H9 (cell line): ENCODE data around the gene ZNF236. TPM values are rescaled to one million over a fixed set of nuclear protein-coding genes. Genes with fewer than 3 reads are reported as not detected.

Source experiments
- DNase-seq: peaks from one replicate; pipeline ENCODE4 v3.0.0-alpha.2; 2017
- H2AFZ ChIP-seq: one replicate; pipeline ENCODE4 v1.6.1; 2013; ENCODE audit warnings: mild to moderate bottlenecking, low read length, control low read depth, moderate library complexity
- H2AK5ac ChIP-seq: 2 replicates; pipeline ENCODE4 v1.6.1; 2013; ENCODE audit warnings: low read length, control low read depth, mixed read lengths; ENCODE audit not compliant: insufficient read length
- H2BK120ac ChIP-seq: one replicate; pipeline ENCODE4 v1.6.1; 2013; ENCODE audit warnings: low read depth, mild to moderate bottlenecking, low read length, control low read depth, inconsistent platforms; ENCODE audit not compliant: poor library complexity, severe bottlenecking
- H2BK12ac ChIP-seq: 2 replicates; pipeline ENCODE4 v1.6.1; 2013; ENCODE audit warnings: low read length, control low read depth, mixed read lengths, low read depth; ENCODE audit not compliant: insufficient read length
- H2BK15ac ChIP-seq: 2 replicates; pipeline ENCODE4 v1.6.1; 2013; ENCODE audit warnings: low read depth, low read length, control low read depth
- H2BK20ac ChIP-seq: one replicate; pipeline ENCODE4 v1.6.1; 2013; ENCODE audit warnings: low read depth, mild to moderate bottlenecking, low read length, control low read depth, inconsistent platforms; ENCODE audit not compliant: poor library complexity, severe bottlenecking
- H2BK5ac ChIP-seq: 2 replicates; pipeline ENCODE4 v1.6.1; 2013; ENCODE audit warnings: low read length, control low read depth, mixed read lengths; ENCODE audit not compliant: insufficient read length
- H3K14ac ChIP-seq: 2 replicates; pipeline ENCODE4 v1.6.1; 2013; ENCODE audit warnings: low read length, control low read depth; ENCODE audit not compliant: insufficient read depth
- H3K18ac ChIP-seq: 2 replicates; pipeline ENCODE4 v1.6.1; 2013; ENCODE audit warnings: low read depth, mild to moderate bottlenecking, mixed read lengths, low read length, control low read depth; ENCODE audit not compliant: insufficient read length
- H3K23ac ChIP-seq: 2 replicates; pipeline ENCODE4 v1.6.1; 2013; ENCODE audit warnings: low read length, control low read depth, mixed read lengths, low read depth; ENCODE audit not compliant: insufficient read length
- H3K23me2 ChIP-seq: 2 replicates; pipeline ENCODE4 v1.6.1; 2013; ENCODE audit warnings: low read depth, mild to moderate bottlenecking, mixed read lengths, low read length, control low read depth; ENCODE audit not compliant: insufficient read length, poor library complexity, severe bottlenecking
- H3K27ac ChIP-seq: 2 replicates; pipeline ENCODE4 v1.5.1; 2013; ENCODE audit warnings: low read length, control low read depth, mixed read lengths, low read depth; ENCODE audit not compliant: insufficient read length
- H3K27me3 ChIP-seq: 2 replicates; pipeline ENCODE4 v1.6.1; 2013; ENCODE audit warnings: low read length, control low read depth, inconsistent platforms; ENCODE audit not compliant: insufficient read depth
- H3K4ac ChIP-seq: 2 replicates; pipeline ENCODE4 v1.6.1; 2013; ENCODE audit warnings: low read depth, mild to moderate bottlenecking, control low read depth, inconsistent platforms, low read length, moderate library complexity
- H3K4me1 ChIP-seq: 2 replicates; pipeline ENCODE4 v1.6.1; 2013; ENCODE audit warnings: low read length, control low read depth, inconsistent platforms; ENCODE audit not compliant: insufficient read depth
- H3K4me2 ChIP-seq: 2 replicates; pipeline ENCODE4 v1.6.1; 2013; ENCODE audit warnings: low read length, control low read depth, mixed read lengths; ENCODE audit not compliant: insufficient read length, insufficient read depth
- H3K56ac ChIP-seq: 2 replicates; pipeline ENCODE4 v1.6.1; 2013; ENCODE audit warnings: low read depth, mild to moderate bottlenecking, mixed read lengths, low read length, control low read depth; ENCODE audit not compliant: insufficient read length
- H3K79me1 ChIP-seq: 2 replicates; pipeline ENCODE4 v1.6.1; 2013; ENCODE audit warnings: low read depth, mild to moderate bottlenecking, moderate library complexity, low read length, control low read depth, inconsistent platforms; ENCODE audit not compliant: insufficient read depth, poor library complexity, severe bottlenecking
- H3K79me2 ChIP-seq: 2 replicates; pipeline ENCODE4 v1.6.1; 2013; ENCODE audit warnings: low read length, control low read depth, inconsistent platforms; ENCODE audit not compliant: insufficient read depth
- H3K9ac ChIP-seq: 2 replicates; pipeline ENCODE4 v1.6.1; 2013; ENCODE audit warnings: low read length, control low read depth, mixed read lengths; ENCODE audit not compliant: insufficient read length; ENCODE audit errors: extremely low read depth
- H3K9me3 ChIP-seq: one replicate; pipeline ENCODE4 v1.6.1; 2013; ENCODE audit warnings: low read depth, low read length, inconsistent platforms; ENCODE audit not compliant: control insufficient read depth
- H3T11ph ChIP-seq: one replicate; pipeline ENCODE4 v1.6.1; 2013; ENCODE audit warnings: mild to moderate bottlenecking, low read length, control low read depth, inconsistent platforms
- H4K20me1 ChIP-seq: one replicate; pipeline ENCODE4 v1.6.1; 2013; ENCODE audit not compliant: control insufficient read depth, insufficient read length, insufficient read depth
- H4K5ac ChIP-seq: 2 replicates; pipeline ENCODE4 v1.6.1; 2013; ENCODE audit warnings: low read depth, mild to moderate bottlenecking, mixed read lengths, low read length, control low read depth; ENCODE audit not compliant: insufficient read length
- H4K8ac ChIP-seq: replicated peaks from 2 replicates; pipeline ENCODE4 v1.6.1; 2013; ENCODE audit warnings: low read length, control low read depth, mixed read lengths, low read depth; ENCODE audit not compliant: insufficient read length
- H4K91ac ChIP-seq: 2 replicates; pipeline ENCODE4 v1.6.1; 2013; ENCODE audit warnings: low read depth, mild to moderate bottlenecking, moderate library complexity, mixed read lengths, low read length, control low read depth; ENCODE audit not compliant: insufficient read length
- H3K27ac Mint-ChIP-seq, 3 experiments: 2 replicates in 2 of 3; 3 replicates in 1 of 3; pipeline ENCODE4 v1.8.0; 2020 to 2021; ENCODE audit warnings: mixed read lengths in 3 of 3, mild to moderate bottlenecking in 1 of 3, moderate library complexity in 1 of 3
- H3K27me3 Mint-ChIP-seq: 2 replicates; pipeline ENCODE4 v1.8.0; 2021; ENCODE audit warnings: low read depth, mild to moderate bottlenecking, moderate library complexity, mixed read lengths
- H3K36me3 Mint-ChIP-seq, 3 experiments: 2 replicates in 2 of 3; 3 replicates in 1 of 3; pipeline ENCODE4 v1.8.0; 2020 to 2021; ENCODE audit warnings: low read depth in 3 of 3, mixed read lengths in 3 of 3; ENCODE audit not compliant: insufficient read depth in 1 of 3
- H3K4me1 Mint-ChIP-seq, 2 experiments: 2 replicates each; pipeline ENCODE4 v1.8.0; 2020; ENCODE audit warnings: mixed read lengths in 2 of 2
- H3K4me3 Mint-ChIP-seq, 2 experiments: 2 replicates in 1 of 2; 3 replicates in 1 of 2; pipeline ENCODE4 v1.8.0; 2020 to 2021; ENCODE audit warnings: mild to moderate bottlenecking in 2 of 2, mixed read lengths in 2 of 2, moderate library complexity in 1 of 2
- H3K9me3 Mint-ChIP-seq, 2 experiments: 2 replicates in 1 of 2; 3 replicates in 1 of 2; pipeline ENCODE4 v1.8.0; 2020; ENCODE audit warnings: mild to moderate bottlenecking in 2 of 2, mixed read lengths in 2 of 2, moderate library complexity in 1 of 2
- CTCF ChIP-seq: fragments of 200-600 bp; sonication (generic); conservative IDR thresholded peaks from 3 replicates; pipeline ENCODE4 v1.8.0; 2021; ENCODE audit warnings: antibody characterized with exemption, mild to moderate bottlenecking
- WGBS: extraction: QIAGEN DNeasy Blood & Tissue Kit; methylation state at CpG from one replicate; pipeline ENCODE4 v1.1.7; 2013; ENCODE audit warnings: missing lambda C conversion rate, low lambda C conversion rate, mixed read lengths; ENCODE audit not compliant: insufficient read length; ENCODE audit errors: extremely low coverage; 5-methylcytosine and 5-hydroxymethylcytosine counted together
- total RNA-seq: library from RNA; stranded (reverse); gene quantifications from 2 replicates; pipeline ENCODE4 v1.2.1, GENCODE V29; 2021

The ZNF236 gene
- total RNA-seq, 1 experiment from 2014 or later: 16.0 TPM

- no peaks in the 10 kb centered on the region for H3K9me3 ChIP-seq
- no peak overlapping the region for H3K56ac ChIP-seq
- Mint-ChIP-seq H3K36me3 (peaks cover 0 to 6% (median 1%) of the 10 kb centered on the region in 3 experiments; a peak in 3 of 7 replicates), H3K4me1 (peaks cover 43 to 52% of the 10 kb centered on the region in 2 experiments), H3K27me3 (no peaks in the 10 kb centered on the region), H3K27ac (peak overlapping the region in 1 of 3 experiments; percentile 59; a peak in 1 of 7 replicates), H3K4me3 (no peak overlapping the region), H3K9me3 (no peaks in the 10 kb centered on the region)
- no peak overlapping the region for H4K8ac ChIP-seq
- H4K20me1 ChIP-seq: no peaks in the 10 kb centered on the region
- no peak overlapping the region for H2BK12ac ChIP-seq
- DNase-seq: no peak
- no peak overlapping the region for H2AFZ ChIP-seq
- H3K4ac ChIP-seq: no peak overlapping the region
- H3K4me2 ChIP-seq: no peak overlapping the region
- no peak overlapping the region for H2BK15ac ChIP-seq
- TF ChIP-seq CTCF: no peak
- H3T11ph ChIP-seq: no peak overlapping the region
- H3K4me1 ChIP-seq: peaks cover 3% of the 10 kb centered on the region; the same call in 1 of the 2 replicates
- H3K27ac ChIP-seq: no peak overlapping the region
- WGBS: no CpG with 5 or more reads among the region's 11 CpGs
- H2AK5ac ChIP-seq: no peak overlapping the region
- H2BK5ac ChIP-seq: no peak overlapping the region
- no peak overlapping the region for H4K91ac ChIP-seq
- H3K23ac ChIP-seq: no peak overlapping the region
- H3K18ac ChIP-seq: no peak overlapping the region
- no peak overlapping the region for H2BK120ac ChIP-seq
- no peaks in the 10 kb centered on the region for H3K79me1 ChIP-seq
- no peaks in the 10 kb centered on the region for H3K79me2 ChIP-seq
- no peak overlapping the region for H3K9ac ChIP-seq
- no peak overlapping the region for H4K5ac ChIP-seq
- no peak overlapping the region for H2BK20ac ChIP-seq
- no peak overlapping the region for H3K14ac ChIP-seq
- H3K27me3 ChIP-seq: no peaks in the 10 kb centered on the region
- no peaks in the 10 kb centered on the region for H3K23me2 ChIP-seq
Observed at GRCh38 chr18:76977684-76978232, 155.4 kb downstream of the ZNF236 start.
